ENCODE measurements around the gene WNT3.

- TF ChIP-seq POLR2A (IDR thresholded peaks at IDR 0.05), result no peak
- TF ChIP-seq, protein P1, sequence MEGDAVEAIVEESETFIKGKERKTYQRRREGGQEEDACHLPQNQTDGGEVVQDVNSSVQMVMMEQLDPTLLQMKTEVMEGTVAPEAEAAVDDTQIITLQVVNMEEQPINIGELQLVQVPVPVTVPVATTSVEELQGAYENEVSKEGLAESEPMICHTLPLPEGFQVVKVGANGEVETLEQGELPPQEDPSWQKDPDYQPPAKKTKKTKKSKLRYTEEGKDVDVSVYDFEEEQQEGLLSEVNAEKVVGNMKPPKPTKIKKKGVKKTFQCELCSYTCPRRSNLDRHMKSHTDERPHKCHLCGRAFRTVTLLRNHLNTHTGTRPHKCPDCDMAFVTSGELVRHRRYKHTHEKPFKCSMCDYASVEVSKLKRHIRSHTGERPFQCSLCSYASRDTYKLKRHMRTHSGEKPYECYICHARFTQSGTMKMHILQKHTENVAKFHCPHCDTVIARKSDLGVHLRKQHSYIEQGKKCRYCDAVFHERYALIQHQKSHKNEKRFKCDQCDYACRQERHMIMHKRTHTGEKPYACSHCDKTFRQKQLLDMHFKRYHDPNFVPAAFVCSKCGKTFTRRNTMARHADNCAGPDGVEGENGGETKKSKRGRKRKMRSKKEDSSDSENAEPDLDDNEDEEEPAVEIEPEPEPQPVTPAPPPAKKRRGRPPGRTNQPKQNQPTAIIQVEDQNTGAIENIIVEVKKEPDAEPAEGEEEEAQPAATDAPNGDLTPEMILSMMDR (IDR thresholded peaks at IDR 0.05), result no peak
Observed at GRCh38 chr17:46832945-46833839, 14.7 kb upstream of the WNT3 start.

All from uterus (tissue), 2 donors.